Measurements from ENCODE around the gene UCP2.

DNA sequence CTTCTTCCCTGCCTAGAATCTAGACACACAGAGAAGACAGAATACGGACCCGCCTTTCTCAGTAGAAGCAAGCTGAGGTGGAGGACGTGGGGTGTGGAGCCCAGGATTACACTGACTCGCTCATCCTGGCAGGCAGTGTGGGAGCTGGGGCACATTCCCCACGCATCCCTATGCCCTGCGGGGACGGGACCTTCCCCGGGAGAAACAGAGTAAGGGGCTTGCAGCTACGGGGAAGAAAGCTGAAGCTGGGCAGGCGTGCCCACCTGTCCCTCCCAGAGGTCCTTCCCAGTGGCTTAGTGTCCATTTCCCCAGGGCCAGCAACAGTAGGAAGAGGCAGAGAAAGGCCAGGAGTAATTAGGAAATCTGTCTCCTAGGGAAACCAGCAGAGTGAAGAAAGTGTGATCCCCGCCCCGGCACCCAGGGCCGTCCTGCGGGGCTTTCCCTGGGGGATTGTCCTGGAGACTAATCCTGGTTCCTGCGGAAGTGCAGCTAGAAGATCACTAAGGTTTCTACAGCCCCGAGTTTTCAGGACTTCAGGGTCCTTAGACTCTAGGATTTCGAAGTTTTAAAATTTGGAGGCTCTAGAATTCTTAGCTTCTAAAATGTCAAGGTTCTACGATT, 24.0 kb downstream of the UCP2 start:
- TF ChIP-seq TCF15 (CRISPR knock-in tag; IDR thresholded peaks at IDR 0.05) (no peak), NR2C2 (CRISPR knock-in tag; IDR thresholded peaks at IDR 0.05) (no peak), NR2C2 (tag; IDR thresholded peaks at IDR 0.05) (no peak), MAFK (IDR thresholded peaks at IDR 0.05; ENCODE audit: low read length) (no peak), MXD1 (CRISPR knock-in tag; IDR thresholded peaks at IDR 0.05; ENCODE audit: borderline replicate concordance, poor library complexity, severe bottlenecking) (no peak), SIN3A (IDR thresholded peaks at IDR 0.05; ENCODE audit: borderline replicate concordance in 2 of 2, control insufficient read depth in 1 of 2, low read depth in 2 of 2, low read length in 2 of 2) (no peak), SMAD1 (IDR thresholded peaks at IDR 0.05; ENCODE audit: low read depth, low read length, partially characterized antibody) (no peak), POLR2A (conservative IDR thresholded peaks at IDR 0.05) (no peak)
- TF ChIP-seq, protein P1, sequence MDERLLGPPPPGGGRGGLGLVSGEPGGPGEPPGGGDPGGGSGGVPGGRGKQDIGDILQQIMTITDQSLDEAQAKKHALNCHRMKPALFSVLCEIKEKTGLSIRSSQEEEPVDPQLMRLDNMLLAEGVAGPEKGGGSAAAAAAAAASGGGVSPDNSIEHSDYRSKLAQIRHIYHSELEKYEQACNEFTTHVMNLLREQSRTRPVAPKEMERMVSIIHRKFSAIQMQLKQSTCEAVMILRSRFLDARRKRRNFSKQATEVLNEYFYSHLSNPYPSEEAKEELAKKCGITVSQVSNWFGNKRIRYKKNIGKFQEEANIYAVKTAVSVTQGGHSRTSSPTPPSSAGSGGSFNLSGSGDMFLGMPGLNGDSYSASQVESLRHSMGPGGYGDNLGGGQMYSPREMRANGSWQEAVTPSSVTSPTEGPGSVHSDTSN (CRISPR knock-in tag; IDR thresholded peaks at IDR 0.05; ENCODE audit: low read depth): no peak
- TF ChIP-seq, protein P1 (tag; conservative IDR thresholded peaks at IDR 0.05; ENCODE audit: low read depth): no peak
- TF ChIP-seq, protein P2, sequence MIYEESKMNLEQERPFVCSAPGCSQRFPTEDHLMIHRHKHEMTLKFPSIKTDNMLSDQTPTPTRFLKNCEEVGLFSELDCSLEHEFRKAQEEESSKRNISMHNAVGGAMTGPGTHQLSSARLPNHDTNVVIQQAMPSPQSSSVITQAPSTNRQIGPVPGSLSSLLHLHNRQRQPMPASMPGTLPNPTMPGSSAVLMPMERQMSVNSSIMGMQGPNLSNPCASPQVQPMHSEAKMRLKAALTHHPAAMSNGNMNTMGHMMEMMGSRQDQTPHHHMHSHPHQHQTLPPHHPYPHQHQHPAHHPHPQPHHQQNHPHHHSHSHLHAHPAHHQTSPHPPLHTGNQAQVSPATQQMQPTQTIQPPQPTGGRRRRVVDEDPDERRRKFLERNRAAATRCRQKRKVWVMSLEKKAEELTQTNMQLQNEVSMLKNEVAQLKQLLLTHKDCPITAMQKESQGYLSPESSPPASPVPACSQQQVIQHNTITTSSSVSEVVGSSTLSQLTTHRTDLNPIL (CRISPR knock-in tag; IDR thresholded peaks at IDR 0.05): no peak

Measured in K562 (cell line).